HG03520 (cell line): ENCODE measurements around the gene MSANTD1.

Experiments
- ATAC-seq: cut with Tn5 transposase; IDR thresholded peaks from one replicate; pipeline ENCODE4 v1.9.1; 2021; ENCODE audit warnings: mild to moderate bottlenecking, moderate library complexity; ENCODE audit not compliant: unreplicated experiment

MSANTD1 gene

GRCh38 chr4:3232001-3232400 is 17.0 kb upstream of the MSANTD1 start:
- no peak for ATAC-seq

- ATAC-seq, result no peak
These were observed 16.1 kb upstream of the MSANTD1 start for GRCh38 chr4:3232871-3233271.

- ATAC-seq, result no peak
These were observed 15.4 kb upstream of the MSANTD1 start for GRCh38 chr4:3233391-3234071.

- no peak for ATAC-seq
These were observed 14.6 kb upstream of the MSANTD1 start for GRCh38 chr4:3234171-3235029.

GRCh38 chr4:3235030-3235345 is 14.0 kb upstream of the MSANTD1 start:
- no peak for ATAC-seq

- no peak for ATAC-seq
These were observed 13.4 kb upstream of the MSANTD1 start for GRCh38 chr4:3235581-3235980.

- no peak for ATAC-seq
These were observed 12.6 kb upstream of the MSANTD1 start for GRCh38 chr4:3236326-3236878.

GRCh38 chr4:3237266-3237665 is 11.7 kb upstream of the MSANTD1 start:
- no peak for ATAC-seq

- ATAC-seq, result no peak
These were observed 11.0 kb upstream of the MSANTD1 start for GRCh38 chr4:3237712-3238560.

- no peak for ATAC-seq
These were observed 10.2 kb upstream of the MSANTD1 start for GRCh38 chr4:3238721-3239120.

GRCh38 chr4:3239303-3239702 is 9.7 kb upstream of the MSANTD1 start:
- no peak for ATAC-seq

- no peak for ATAC-seq
These were observed 8.7 kb upstream of the MSANTD1 start for GRCh38 chr4:3239998-3240920.

- ATAC-seq, result no peak
These were observed 7.9 kb upstream of the MSANTD1 start for GRCh38 chr4:3240936-3241522.

GRCh38 chr4:3241898-3242524 is 6.9 kb upstream of the MSANTD1 start:
- no peak for ATAC-seq

GRCh38 chr4:3243136-3243780 is 5.7 kb upstream of the MSANTD1 start:
- ATAC-seq, result no peak

- no peak for ATAC-seq
These were observed 5.0 kb upstream of the MSANTD1 start for GRCh38 chr4:3244002-3244401.

- ATAC-seq, result no peak
These were observed 4.2 kb upstream of the MSANTD1 start for GRCh38 chr4:3244747-3245146.

- no peak for ATAC-seq
These were observed 3.3 kb upstream of the MSANTD1 start for GRCh38 chr4:3245676-3246075.
